ENCODE data around the gene MCM9. TPM values are rescaled to one million over a fixed set of nuclear protein-coding genes. Genes with fewer than 3 reads are reported as not detected.
A peak's percentile ranks its signal among the peaks of the same experiment; 100 is the strongest.

Gene MCM9
- total and polyA plus RNA-seq, 8 donors, result 0.29 to 85.7 (median 8.2) TPM

DNA sequence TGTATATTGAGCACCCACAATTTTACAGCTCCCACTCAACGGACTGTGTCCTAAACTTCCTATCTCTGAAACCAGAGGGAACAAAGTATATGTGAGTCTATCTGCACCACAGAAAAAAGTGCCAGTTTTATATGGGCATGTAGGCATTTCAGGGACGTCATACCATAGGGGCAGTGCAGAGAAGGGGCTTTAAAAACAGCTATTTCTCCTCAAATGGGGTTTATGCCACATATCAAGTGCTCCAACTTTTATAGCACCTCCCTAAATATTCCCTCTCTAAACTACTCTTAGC, 69.9 kb downstream of the MCM9 start:
- no peak for DNase-seq
- Histone ChIP-seq H3K9me3 (no peaks in the 10 kb centered on the region), H3K27ac (no peak overlapping the region), H3K4me3 (no peak overlapping the region), H3K36me3 (peaks cover 0 to 8% (median 4%) of the 10 kb centered on the region in 4 donors), H3K4me1 (peaks cover 4 to 17% (median 13%) of the 10 kb centered on the region in 4 donors), H3K27me3 (no peaks in the 10 kb centered on the region)
- intact Hi-C loops (cut with DNase I; ENCODE audit: low total_unique reads), result no loop called here
- TF ChIP-seq POLR2A (IDR thresholded peaks at IDR 0.05), result no peak
- no peak for TF ChIP-seq EP300 (IDR thresholded peaks at IDR 0.05)
- TF ChIP-seq, protein P1, sequence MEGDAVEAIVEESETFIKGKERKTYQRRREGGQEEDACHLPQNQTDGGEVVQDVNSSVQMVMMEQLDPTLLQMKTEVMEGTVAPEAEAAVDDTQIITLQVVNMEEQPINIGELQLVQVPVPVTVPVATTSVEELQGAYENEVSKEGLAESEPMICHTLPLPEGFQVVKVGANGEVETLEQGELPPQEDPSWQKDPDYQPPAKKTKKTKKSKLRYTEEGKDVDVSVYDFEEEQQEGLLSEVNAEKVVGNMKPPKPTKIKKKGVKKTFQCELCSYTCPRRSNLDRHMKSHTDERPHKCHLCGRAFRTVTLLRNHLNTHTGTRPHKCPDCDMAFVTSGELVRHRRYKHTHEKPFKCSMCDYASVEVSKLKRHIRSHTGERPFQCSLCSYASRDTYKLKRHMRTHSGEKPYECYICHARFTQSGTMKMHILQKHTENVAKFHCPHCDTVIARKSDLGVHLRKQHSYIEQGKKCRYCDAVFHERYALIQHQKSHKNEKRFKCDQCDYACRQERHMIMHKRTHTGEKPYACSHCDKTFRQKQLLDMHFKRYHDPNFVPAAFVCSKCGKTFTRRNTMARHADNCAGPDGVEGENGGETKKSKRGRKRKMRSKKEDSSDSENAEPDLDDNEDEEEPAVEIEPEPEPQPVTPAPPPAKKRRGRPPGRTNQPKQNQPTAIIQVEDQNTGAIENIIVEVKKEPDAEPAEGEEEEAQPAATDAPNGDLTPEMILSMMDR (IDR thresholded peaks at IDR 0.05), result no peak
- TF ChIP-seq POLR2AphosphoS5 (IDR thresholded peaks at IDR 0.05), result no peak
- WGBS, 5 donors, result 26 to 57% (median 42%) methylated on average over 2 of the region's 2 CpGs

- DNase-seq, result peak in 1 of 2 donors; percentile 13
- H3K4me3 ChIP-seq, result no peak overlapping the region
- H3K27ac ChIP-seq, result no peak overlapping the region
- H3K36me3 ChIP-seq, result peaks cover 0 to 8% (median 4%) of the 10 kb centered on the region in 4 donors
- no peaks in the 10 kb centered on the region for H3K27me3 ChIP-seq
- H3K4me1 ChIP-seq, result peaks cover 4 to 22% (median 13%) of the 10 kb centered on the region in 4 donors
- H3K9me3 ChIP-seq, result no peaks in the 10 kb centered on the region
- TF ChIP-seq POLR2AphosphoS5 (IDR thresholded peaks at IDR 0.05), result no peak
- no peak for TF ChIP-seq EP300 (IDR thresholded peaks at IDR 0.05)
- TF ChIP-seq, protein P1 (IDR thresholded peaks at IDR 0.05), result no peak
- no peak for TF ChIP-seq POLR2A (IDR thresholded peaks at IDR 0.05)
- intact Hi-C loops (cut with DNase I; ENCODE audit: low total_unique reads), result no loop called here
- WGBS, 5 donors, result 42 to 58% (median 43%) methylated on average over 7 of the region's 7 CpGs
These were observed 70.4 kb downstream of the MCM9 start for GRCh38 chr6:118864341-118865099.

GRCh38 chr6:118862443-118862842, 72.5 kb downstream of the MCM9 start:
- WGBS, 5 donors, result 84 to 98% (median 98%) methylated on average over 4 of the region's 4 CpGs
- no peak for TF ChIP-seq EP300 (IDR thresholded peaks at IDR 0.05)
- no peak for TF ChIP-seq POLR2AphosphoS5 (IDR thresholded peaks at IDR 0.05)
- TF ChIP-seq, protein P1 (IDR thresholded peaks at IDR 0.05), result no peak
- no peak for TF ChIP-seq POLR2A (IDR thresholded peaks at IDR 0.05)
- no peak overlapping the region for H3K27ac ChIP-seq
- peaks cover 4 to 25% (median 13%) of the 10 kb centered on the region in 4 donors for H3K4me1 ChIP-seq
- no peaks in the 10 kb centered on the region for H3K27me3 ChIP-seq
- intact Hi-C loops (cut with DNase I; ENCODE audit: low total_unique reads), result no loop called here
- H3K36me3 ChIP-seq, result peaks cover 0 to 8% (median 4%) of the 10 kb centered on the region in 4 donors
- H3K9me3 ChIP-seq, result no peaks in the 10 kb centered on the region
- no peak overlapping the region for H3K4me3 ChIP-seq
- no peak for DNase-seq

- Histone ChIP-seq H3K27me3 (no peaks in the 10 kb centered on the region), H3K27ac (no peak overlapping the region), H3K36me3 (peaks cover 0 to 8% (median 4%) of the 10 kb centered on the region in 4 donors), H3K9me3 (no peaks in the 10 kb centered on the region), H3K4me3 (no peak overlapping the region), H3K4me1 (peaks cover 4 to 25% (median 13%) of the 10 kb centered on the region in 4 donors)
- no peak for TF ChIP-seq POLR2AphosphoS5 (IDR thresholded peaks at IDR 0.05)
- TF ChIP-seq, protein P1 (IDR thresholded peaks at IDR 0.05), result no peak
- TF ChIP-seq POLR2A (IDR thresholded peaks at IDR 0.05), result no peak
- intact Hi-C loops (cut with DNase I; ENCODE audit: low total_unique reads), result no loop called here
- no peak for DNase-seq
- WGBS, 5 donors, result 76 to 99% (median 97%) methylated on average over 3 to 10 of the region's 10 CpGs
These were observed 74.1 kb downstream of the MCM9 start for GRCh38 chr6:118860880-118861279.
